Mucosa of stomach (tissue), 1 donor: ENCODE data around the gene PDZD2.
"Not testable (repeated sequence)": the region's sequence is repeated elsewhere in the genome, so short reads cannot be mapped to it uniquely, and the experiment has no call there.

ENCODE experiments used
- H3K27me3 ChIP-seq: one replicate; pipeline ENCODE4 v1.7.0; 2013; ENCODE audit warnings: mild to moderate bottlenecking, low read length; ENCODE audit not compliant: control insufficient read depth, insufficient read depth
- H3K36me3 ChIP-seq: one replicate; pipeline ENCODE4 v1.7.0; 2013; ENCODE audit warnings: low read length; ENCODE audit not compliant: control insufficient read depth, insufficient read depth
- H3K4me1 ChIP-seq: one replicate; pipeline ENCODE4 v1.7.0; 2013; ENCODE audit warnings: mild to moderate bottlenecking, low read length; ENCODE audit not compliant: control insufficient read depth, insufficient read depth
- H3K4me3 ChIP-seq: one replicate; pipeline ENCODE4 v1.7.0; 2013; ENCODE audit warnings: low read length
- H3K9ac ChIP-seq: one replicate; pipeline ENCODE4 v1.7.0; 2013; ENCODE audit warnings: mild to moderate bottlenecking, low read length, moderate library complexity
- H3K9me3 ChIP-seq: one replicate; pipeline ENCODE4 v1.7.0; 2013; ENCODE audit warnings: mild to moderate bottlenecking, low read length, moderate library complexity; ENCODE audit not compliant: control insufficient read depth
- donor health status: Pancreatic carcinoma.

The PDZD2 gene

DNA sequence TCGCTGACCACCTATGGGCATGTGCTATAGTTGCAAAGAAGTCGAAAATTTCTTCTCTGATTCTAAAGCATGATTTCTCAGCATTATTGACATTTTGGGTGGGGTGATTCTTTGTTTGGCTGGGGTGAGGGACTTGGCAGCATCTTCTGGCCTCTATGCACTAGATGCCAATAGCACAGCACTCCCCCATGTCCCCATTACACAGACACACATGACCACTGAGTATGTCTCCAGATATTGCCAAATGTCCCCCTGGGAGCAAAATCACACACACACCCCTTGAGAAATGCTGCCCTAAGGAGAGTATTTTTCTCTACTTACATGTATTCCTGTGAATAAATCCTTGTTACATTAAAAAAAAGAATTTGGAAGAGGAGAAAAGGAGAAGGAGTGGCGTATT, 89.1 kb downstream of the PDZD2 start:
- Histone ChIP-seq H3K4me3 (no peak overlapping the region), H3K27me3 (no peaks in the 10 kb centered on the region), H3K9ac (no peak overlapping the region), H3K9me3 (no peaks in the 10 kb centered on the region), H3K4me1 (no peaks in the 10 kb centered on the region), H3K36me3 (no peaks in the 10 kb centered on the region)

DNA sequence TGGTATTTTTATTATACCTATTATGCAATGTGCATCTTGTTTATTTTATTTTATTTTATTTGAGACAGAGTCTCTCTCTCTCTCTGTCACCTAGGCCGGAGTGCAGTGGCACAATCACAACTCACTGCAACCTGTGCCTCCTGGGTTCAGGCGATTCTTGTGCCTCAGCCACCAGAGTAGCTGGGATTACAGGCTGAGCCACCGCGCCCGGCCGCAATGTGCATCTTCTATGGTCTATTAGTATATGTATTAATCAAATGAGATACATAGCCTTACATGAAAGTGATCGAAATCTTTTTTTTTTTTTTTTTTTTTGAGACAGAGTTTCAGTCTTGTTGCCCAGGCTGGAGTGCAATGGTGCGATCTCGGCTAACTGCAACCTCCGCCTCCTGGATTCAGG, 89.9 kb downstream of the PDZD2 start:
- H3K36me3 ChIP-seq, H3K4me1 ChIP-seq, H3K9me3 ChIP-seq, H3K27me3 ChIP-seq, H3K4me3 ChIP-seq, H3K9ac ChIP-seq: not testable (repeated sequence)

DNA sequence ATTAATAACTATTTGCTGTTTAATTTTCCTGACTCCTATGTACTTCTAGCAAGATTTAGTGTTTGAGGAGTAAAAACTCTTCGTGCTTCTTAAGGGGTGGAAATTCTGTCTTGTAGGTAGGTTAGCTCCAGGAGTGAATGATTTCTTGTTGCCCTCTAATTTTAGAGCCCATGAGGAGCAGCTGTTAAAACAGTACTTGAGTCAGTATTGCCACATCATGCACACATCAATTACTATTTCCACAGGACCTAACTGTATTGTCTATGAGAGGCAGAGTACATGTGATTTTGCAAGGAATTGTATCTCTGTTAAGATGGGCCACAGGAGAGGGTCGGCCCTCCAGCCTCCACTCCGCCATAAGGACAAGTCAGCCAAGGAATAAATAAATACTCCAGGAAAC, 91.2 kb downstream of the PDZD2 start:
- Histone ChIP-seq H3K9me3 (no peaks in the 10 kb centered on the region), H3K27me3 (no peaks in the 10 kb centered on the region), H3K36me3 (no peaks in the 10 kb centered on the region), H3K9ac (no peak overlapping the region), H3K4me3 (no peak overlapping the region), H3K4me1 (no peaks in the 10 kb centered on the region)

DNA sequence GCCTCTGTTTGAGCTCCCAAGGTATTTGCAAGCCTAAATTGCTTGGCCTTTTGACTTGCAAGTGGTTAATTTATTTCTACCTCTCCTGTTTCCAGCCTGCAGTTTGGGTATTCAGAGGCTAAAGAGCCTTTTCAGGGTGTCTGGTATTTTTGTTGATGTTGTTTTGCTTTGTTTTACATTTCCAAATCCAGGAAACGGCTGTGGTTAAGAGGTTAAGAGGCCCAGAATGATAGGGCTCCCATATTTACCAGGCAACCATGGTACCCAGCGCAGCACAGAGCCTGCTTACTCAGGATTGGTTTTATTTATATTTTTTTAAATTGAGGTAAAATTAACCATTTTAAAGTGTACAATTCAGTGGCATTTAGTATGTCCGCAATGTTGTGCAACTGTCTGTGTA, 92.1 kb downstream of the PDZD2 start:
- no peaks in the 10 kb centered on the region for H3K36me3 ChIP-seq
- no peaks in the 10 kb centered on the region for H3K9me3 ChIP-seq
- no peaks in the 10 kb centered on the region for H3K27me3 ChIP-seq
- H3K4me1 ChIP-seq, result no peaks in the 10 kb centered on the region
- no peak overlapping the region for H3K9ac ChIP-seq
- no peak overlapping the region for H3K4me3 ChIP-seq

DNA sequence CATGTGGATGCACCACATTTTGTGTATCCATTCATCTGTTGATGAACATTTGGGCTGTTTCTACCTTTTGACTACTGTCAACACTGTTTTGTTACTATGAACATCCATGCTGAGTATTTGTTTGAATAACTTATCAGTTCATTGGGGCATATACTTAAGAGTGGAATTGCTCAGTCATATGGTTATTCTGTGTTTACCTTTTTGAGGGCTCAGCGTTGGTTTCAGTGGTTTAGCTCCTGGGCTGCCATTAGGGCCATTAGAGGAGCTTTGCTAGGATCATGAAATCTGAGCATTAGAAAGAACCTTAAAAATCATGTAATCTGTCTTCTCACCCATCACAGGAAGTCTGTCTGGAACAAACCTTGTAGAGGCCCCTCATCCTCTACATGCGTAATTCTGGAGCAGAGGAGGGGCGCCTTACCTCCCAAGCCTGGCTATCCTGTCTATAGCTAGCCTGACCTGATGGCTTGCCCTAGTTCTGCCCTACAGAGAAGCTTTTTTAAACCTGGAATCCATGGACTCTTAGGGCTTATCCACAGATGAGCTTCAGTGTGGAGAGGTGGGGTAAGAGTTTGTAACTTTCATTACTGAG, 92.9 kb downstream of the PDZD2 start:
- H3K27me3 ChIP-seq, result no peaks in the 10 kb centered on the region
- no peaks in the 10 kb centered on the region for H3K36me3 ChIP-seq
- H3K9me3 ChIP-seq, result no peaks in the 10 kb centered on the region
- no peaks in the 10 kb centered on the region for H3K4me1 ChIP-seq
- H3K4me3 ChIP-seq, result no peak overlapping the region
- H3K9ac ChIP-seq, result no peak overlapping the region

DNA sequence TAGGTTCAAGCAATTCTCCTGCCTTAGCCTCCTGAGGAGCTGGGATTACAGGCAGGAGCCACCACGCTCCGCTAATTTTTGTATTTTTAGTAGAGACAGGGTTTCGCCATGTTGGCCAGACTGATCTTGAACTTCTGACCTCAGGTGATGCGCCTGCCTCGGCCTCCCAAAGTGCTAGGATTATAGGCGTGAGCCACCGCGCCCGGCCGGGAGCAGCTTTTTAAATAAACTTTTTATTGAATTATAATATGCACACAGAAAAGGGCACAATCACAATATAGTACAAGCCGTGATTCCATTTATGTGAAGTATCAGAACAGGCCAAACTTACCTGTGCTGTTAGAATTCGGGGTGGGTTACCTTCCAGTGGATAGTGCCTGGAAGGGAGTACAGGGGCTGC, 93.9 kb downstream of the PDZD2 start:
- H3K4me1 ChIP-seq, H3K9ac ChIP-seq, H3K4me3 ChIP-seq, H3K36me3 ChIP-seq, H3K9me3 ChIP-seq, H3K27me3 ChIP-seq: not testable (repeated sequence)

DNA sequence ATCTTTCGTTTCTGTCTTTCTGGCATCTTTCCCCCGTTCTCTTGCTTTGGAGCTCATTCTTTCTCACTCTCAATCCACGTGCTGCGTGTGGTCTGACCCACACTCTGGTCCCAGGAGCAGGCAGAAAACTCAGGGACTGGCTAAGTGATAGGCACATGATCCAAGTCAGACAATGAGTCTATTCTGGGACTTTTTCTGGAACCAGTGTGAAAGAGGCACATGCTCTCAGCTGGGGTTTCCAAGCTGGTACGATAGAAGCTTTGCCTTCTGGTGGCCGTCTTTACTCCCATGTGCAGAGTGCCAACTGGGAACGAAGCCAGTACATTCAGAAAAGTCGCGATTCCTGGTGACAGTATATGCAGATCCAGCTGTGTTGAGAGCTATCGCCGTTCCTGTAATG, 94.4 kb downstream of the PDZD2 start:
- Histone ChIP-seq H3K9me3 (no peaks in the 10 kb centered on the region), H3K27me3 (no peaks in the 10 kb centered on the region), H3K4me3 (no peak overlapping the region), H3K9ac (no peak overlapping the region), H3K4me1 (no peaks in the 10 kb centered on the region), H3K36me3 (no peaks in the 10 kb centered on the region)

DNA sequence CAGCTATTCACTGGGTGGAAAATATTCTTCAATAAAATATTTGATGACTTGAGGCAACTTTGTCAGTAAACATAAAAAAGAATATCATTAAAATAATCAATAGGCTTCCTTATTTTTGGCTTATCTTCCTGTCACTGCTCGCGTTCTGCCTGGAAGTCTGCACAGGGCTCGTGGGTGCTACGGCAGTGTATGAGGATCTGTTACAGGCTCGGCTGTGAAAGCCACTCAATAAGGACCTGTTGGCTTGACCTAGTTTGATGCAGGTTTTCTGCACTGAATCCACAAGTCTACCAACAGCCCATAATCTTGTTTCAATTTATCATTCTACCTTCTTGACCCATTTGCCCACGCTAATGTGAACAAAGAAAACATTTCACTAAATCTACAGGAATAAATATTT, 97.2 kb downstream of the PDZD2 start:
- Histone ChIP-seq H3K9me3 (no peaks in the 10 kb centered on the region), H3K36me3 (no peaks in the 10 kb centered on the region), H3K9ac (no peak overlapping the region), H3K27me3 (no peaks in the 10 kb centered on the region), H3K4me1 (no peaks in the 10 kb centered on the region), H3K4me3 (no peak overlapping the region)

DNA sequence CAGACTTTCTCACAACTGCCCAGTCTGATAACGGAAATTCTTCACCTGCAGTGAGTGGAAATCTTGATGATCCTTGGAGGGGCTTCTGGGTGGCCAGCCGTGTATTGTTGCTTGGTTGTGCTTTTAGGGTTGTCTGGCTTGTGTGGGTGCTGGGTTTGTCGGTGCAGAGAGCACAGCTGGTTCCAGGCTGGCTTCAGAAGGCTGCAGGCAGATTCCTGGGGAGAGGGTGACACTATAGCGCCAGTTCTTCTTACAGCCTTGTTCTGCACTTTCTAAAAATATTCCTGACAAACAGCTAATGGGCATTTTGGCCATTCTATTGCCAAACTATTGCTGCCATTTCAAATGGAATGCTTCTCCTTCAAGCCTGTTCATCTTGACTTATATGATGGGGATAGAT, 99.3 kb downstream of the PDZD2 start:
- Histone ChIP-seq H3K4me1 (no peaks in the 10 kb centered on the region), H3K9me3 (no peaks in the 10 kb centered on the region), H3K27me3 (no peaks in the 10 kb centered on the region), H3K4me3 (no peak overlapping the region), H3K36me3 (no peaks in the 10 kb centered on the region), H3K9ac (no peak overlapping the region)

DNA sequence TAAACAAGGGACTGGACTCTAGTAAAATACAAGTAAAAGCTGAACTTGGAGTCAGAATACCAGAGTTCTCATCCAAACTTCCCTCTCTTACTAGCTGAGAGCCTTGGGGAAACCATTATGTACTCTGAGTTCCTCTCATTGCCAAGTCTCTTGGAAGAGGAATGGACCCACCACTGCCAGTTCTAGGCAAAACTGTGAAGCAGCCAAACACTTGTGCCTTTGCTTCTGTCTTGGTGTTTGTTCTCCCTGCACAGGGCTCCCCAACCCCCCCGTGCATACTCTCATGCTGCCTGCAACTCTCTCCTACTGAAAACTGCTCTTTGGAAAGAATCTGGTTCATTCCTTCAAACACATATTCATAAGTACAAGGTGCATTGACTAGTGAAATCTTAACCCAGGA, 102.6 kb downstream of the PDZD2 start:
- H3K4me1 ChIP-seq, result no peaks in the 10 kb centered on the region
- H3K9me3 ChIP-seq, result no peaks in the 10 kb centered on the region
- H3K36me3 ChIP-seq, result no peaks in the 10 kb centered on the region
- no peak overlapping the region for H3K9ac ChIP-seq
- H3K27me3 ChIP-seq, result no peaks in the 10 kb centered on the region
- no peak overlapping the region for H3K4me3 ChIP-seq

DNA sequence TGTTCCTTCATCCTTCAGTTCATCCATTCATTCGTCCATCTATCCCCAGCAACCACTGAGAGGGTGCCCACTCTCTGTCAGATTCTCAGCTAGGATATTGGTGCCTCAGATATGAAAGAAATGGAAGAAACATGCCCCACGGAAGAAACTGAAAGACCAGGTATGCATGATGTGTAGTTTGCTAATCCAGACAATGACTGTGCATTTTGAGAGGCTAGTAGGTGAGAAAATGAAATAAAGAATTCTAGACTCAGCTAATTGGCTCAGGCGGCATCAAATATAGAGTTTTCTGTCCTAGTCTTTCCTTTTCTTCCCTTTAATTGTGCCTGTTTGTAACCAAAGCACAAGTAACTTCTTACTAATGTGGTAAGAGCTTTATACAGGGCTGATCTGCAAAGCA, 104.7 kb downstream of the PDZD2 start:
- no peaks in the 10 kb centered on the region for H3K9me3 ChIP-seq
- H3K27me3 ChIP-seq, result no peaks in the 10 kb centered on the region
- no peak overlapping the region for H3K4me3 ChIP-seq
- H3K36me3 ChIP-seq, result no peaks in the 10 kb centered on the region
- no peak overlapping the region for H3K9ac ChIP-seq
- H3K4me1 ChIP-seq, result no peaks in the 10 kb centered on the region

DNA sequence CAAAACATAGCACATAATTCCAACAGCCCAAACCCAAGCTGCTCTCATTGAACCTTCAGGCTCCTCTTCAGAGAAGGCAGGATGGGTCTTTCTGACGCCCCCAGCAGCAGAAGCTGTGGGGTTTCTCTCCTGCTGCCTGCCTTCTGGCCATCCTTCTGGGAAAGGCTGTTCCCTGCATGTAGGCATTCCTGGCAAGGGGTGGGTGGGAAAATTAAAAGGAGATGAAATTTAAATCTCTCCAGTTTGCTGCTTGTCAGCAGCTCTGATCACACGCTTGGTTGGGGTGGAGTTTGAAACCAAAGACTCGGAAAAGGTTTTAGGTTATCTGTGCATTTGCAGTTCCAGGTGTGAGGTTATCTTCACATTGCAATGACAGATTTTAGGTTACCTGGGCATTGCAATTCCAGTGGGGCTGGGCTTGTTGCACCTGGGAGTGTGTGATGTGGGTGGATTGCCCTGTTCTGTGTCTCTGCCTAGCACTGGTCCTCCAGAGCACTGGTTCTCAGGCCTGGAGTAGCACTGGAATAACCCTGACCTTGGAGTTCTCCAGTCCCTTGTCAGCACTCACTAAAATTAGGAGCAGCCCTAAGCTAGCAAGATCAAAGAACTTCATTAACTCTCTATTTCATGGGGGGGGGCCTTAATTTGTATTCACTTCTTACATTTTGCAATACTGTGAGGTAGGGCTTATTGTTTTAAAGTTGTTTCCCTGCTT, 109.7 kb downstream of the PDZD2 start:
- H3K4me1 ChIP-seq, result no peaks in the 10 kb centered on the region
- no peaks in the 10 kb centered on the region for H3K9me3 ChIP-seq
- no peaks in the 10 kb centered on the region for H3K36me3 ChIP-seq
- H3K27me3 ChIP-seq, result no peaks in the 10 kb centered on the region
- H3K9ac ChIP-seq, result no peak overlapping the region
- H3K4me3 ChIP-seq, result no peak overlapping the region

DNA sequence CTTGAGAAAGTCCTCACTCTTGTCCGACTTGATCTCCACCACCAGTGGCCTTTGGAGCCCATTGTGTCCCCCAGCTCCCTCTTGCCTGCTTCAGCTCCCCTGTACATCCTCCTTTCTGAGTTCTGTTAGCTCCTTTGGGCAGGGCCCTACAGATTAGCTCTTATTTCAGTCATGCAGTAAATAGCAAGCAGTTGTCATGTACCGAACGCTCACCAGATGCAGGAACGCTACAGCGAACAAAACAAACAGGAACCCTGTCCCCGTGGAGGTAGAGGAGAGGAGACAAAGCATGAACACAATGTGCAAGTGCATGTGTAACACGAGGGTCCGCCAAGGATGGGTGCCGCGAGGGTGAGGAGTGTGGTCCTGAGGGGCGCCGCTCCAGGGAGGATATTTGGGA, 111.3 kb downstream of the PDZD2 start:
- no peaks in the 10 kb centered on the region for H3K4me1 ChIP-seq

More for the DNA sequence above, 111.3 kb downstream of the PDZD2 start:
- no peaks in the 10 kb centered on the region for H3K9me3 ChIP-seq
- H3K27me3 ChIP-seq, result no peaks in the 10 kb centered on the region
- H3K36me3 ChIP-seq, result no peaks in the 10 kb centered on the region
- no peak overlapping the region for H3K4me3 ChIP-seq
- H3K9ac ChIP-seq, result no peak overlapping the region
